H1 (cell line): ENCODE measurements around the gene XAB2. TPM values are rescaled to one million over a fixed set of nuclear protein-coding genes. Genes with fewer than 3 reads are reported as not detected.

ENCODE experiments used
- BRCA1 ChIP-seq: IDR thresholded peaks from 2 replicates; pipeline ENCODE4 v1.6.1; 2012; ENCODE audit warnings: low read depth, low read length, improper control_type of control experiment
- CBX5 ChIP-seq: fragments of 300-800, 300-1000 bp; sonication (generic); IDR thresholded peaks from 2 replicates; pipeline ENCODE4 v1.7.1; 2016; ENCODE audit warnings: antibody characterized with exemption, low read length, low read depth
- CHD2 ChIP-seq: IDR thresholded peaks from 2 replicates; pipeline ENCODE4 v1.6.1; 2012; ENCODE audit warnings: low read length, improper control_type of control experiment
- CHD7 ChIP-seq: fragments of 300-600 bp; sonication (generic); IDR thresholded peaks from 2 replicates; pipeline ENCODE4 v1.7.1; 2012; ENCODE audit warnings: low read length, moderate library complexity, mild to moderate bottlenecking, inconsistent platforms; ENCODE audit not compliant: insufficient replicate concordance
- CTBP2 ChIP-seq: IDR thresholded peaks from 2 replicates; pipeline ENCODE4 v1.7.0; 2011; ENCODE audit warnings: borderline replicate concordance, mild to moderate bottlenecking, moderate library complexity, mixed read lengths, low read length; ENCODE audit not compliant: insufficient read depth, insufficient read length
- EZH2 ChIP-seq: fragments of 200-600 bp; sonication (generic); IDR thresholded peaks from 2 replicates; pipeline ENCODE4 v1.7.1; 2012; ENCODE audit warnings: low read depth, mild to moderate bottlenecking, moderate library complexity, low read length, inconsistent platforms; ENCODE audit not compliant: severe bottlenecking
- KDM5A ChIP-seq: fragments of 200-600 bp; IDR thresholded peaks from 2 replicates; pipeline ENCODE4 v1.7.1; 2012; ENCODE audit warnings: mild to moderate bottlenecking, low read length, inconsistent platforms, mixed read lengths
- SIN3A ChIP-seq, 2 experiments: IDR thresholded peaks in 1 of 2; conservative IDR thresholded peaks in 1 of 2; 2 replicates each; pipeline ENCODE4 v1.6.1; 2011 to 2012; ENCODE audit warnings: low read length in 2 of 2, improper control_type of control experiment in 1 of 2, low read depth in 1 of 2, mild to moderate bottlenecking in 1 of 2
- TAF7 ChIP-seq: optimal IDR thresholded peaks from 2 replicates; pipeline ENCODE3; 2011; ENCODE audit warnings: low read depth, mild to moderate bottlenecking, inconsistent platforms, low read length, moderate library complexity, borderline replicate concordance
- polyA plus RNA-seq, 7 experiments: library from polyadenylated mRNA; depleted of rRNA in 3 of 7; stranded (reverse) in 5 of 7; unstranded in 2 of 7; fragments of >200 nt in 5 of 7; fragments of 200-250 nt in 2 of 7; gene quantifications; 1 replicate in 5 of 7; 2 replicates in 1 of 7; 4 replicates in 1 of 7; pipeline versions ENCODE4 v1.2.1 to v1.2.3, GENCODE V29; 2011 to 2013; ENCODE audit warnings: missing spikeins in 2 of 7, mixed read lengths in 2 of 7
- total RNA-seq: library from RNA; stranded (reverse); fragmentation: NEBNext Ultra II Directional; extraction: Animal tissue kit (Norgen Biotek cat#: 25700); gene quantifications from 2 replicates; pipeline ENCODE4 v1.2.1, GENCODE V29; 2021

The XAB2 gene
- total and polyA plus RNA-seq, 2 of the 8 experiments (the other 6 are each of a cell fraction or from before 2014, with no cell fraction given), result 48.2 to 49.4 TPM

- TF ChIP-seq CHD7 (no peak), CTBP2 (no peak), KDM5A (no peak), CBX5 (no peak), BRCA1 (no peak), TAF7 (peak; percentile 69), SIN3A (conservative IDR thresholded peaks at IDR 0.05 in 1 of 2, IDR thresholded peaks at IDR 0.05 in 1 of 2; ENCODE audit: low read depth in 1 of 2, low read length in 2 of 2) (peak in 1 of 2 experiments; percentile 8; a peak in 1 of 4 replicates), CHD2 (no peak), EZH2 (no peak)
Measured at GRCh38 chr19:7636691-7637373, 7.5 kb upstream of the XAB2 start, which contains the start of gene STXBP2 (continued).
